Uterus (tissue), 4 donors: Measurements from ENCODE around the gene C6orf15. TPM values are rescaled to one million over a fixed set of nuclear protein-coding genes. Genes with fewer than 3 reads are reported as not detected.

Experiments
- DNase-seq, 2 donors: peaks; one replicate each; pipeline ENCODE4 v3.0.0-alpha.2; 2019 to 2020
- H3K27ac ChIP-seq, 2 donors: fragments of 200-600 bp; sonication (generic); 1 replicate in 1 of 2; 2 replicates in 1 of 2; pipeline ENCODE4 v1.5.1; 2016 to 2018
- H3K27me3 ChIP-seq, 2 donors: fragments of 200-600 bp; sonication (generic); one replicate each; pipeline ENCODE4 v1.5.1; 2018 to 2019; ENCODE audit warnings: control low read depth in 1 of 2
- H3K36me3 ChIP-seq, 2 donors: fragments of 200-600 bp; sonication (generic); one replicate each; pipeline ENCODE4 v1.5.1; 2019; ENCODE audit warnings: control low read depth in 1 of 2
- H3K4me1 ChIP-seq, 2 donors: fragments of 200-600 bp; sonication (generic); one replicate each; pipeline ENCODE4 v1.5.1; 2018 to 2019; ENCODE audit warnings: control low read depth in 1 of 2
- H3K4me3 ChIP-seq, 2 donors: fragments of 200-600 bp; sonication (generic); 1 replicate in 1 of 2; 2 replicates in 1 of 2; pipeline ENCODE4 v1.5.1; 2018 to 2019; ENCODE audit warnings: mild to moderate bottlenecking in 1 of 2
- H3K9me3 ChIP-seq, 2 donors: fragments of 200-600 bp; sonication (generic); one replicate each; pipeline ENCODE4 v1.5.1; 2019; ENCODE audit warnings: control low read depth in 1 of 2
- POLR2A ChIP-seq, 2 donors: fragments of 450-650 bp; IDR thresholded peaks; one replicate each; pipeline ENCODE4 v1.6.1; 2016; ENCODE audit warnings: antibody characterized with exemption in 2 of 2, mild to moderate bottlenecking in 1 of 2, moderate library complexity in 1 of 2
- intact Hi-C: fragments of 100-400 bp; cut with DNase I; formaldehyde crosslinking; loops from one replicate; pipeline ENCODE4 v1.15.1; 2023; ENCODE audit warnings: low total_unique reads
- total RNA-seq, 4 donors: library from RNA; depleted of rRNA in 3 of 4; stranded (reverse); fragments of >200 nt in 3 of 4; gene quantifications; one replicate each; pipeline versions ENCODE4 v1.1.0 to v1.2.4, GENCODE V29; 2014 to 2023
- TF ChIP-seq, protein P1 (sequence below), 4 experiments: fragments of 200-600 bp in 2 of 4; fragments of 450-650 bp in 2 of 4; sonication (generic) in 2 of 4; IDR thresholded peaks; one replicate each; pipeline ENCODE4 v1.5.1; 2016 to 2019; ENCODE audit warnings: antibody characterized with exemption in 4 of 4, mild to moderate bottlenecking in 2 of 4, moderate library complexity in 1 of 4
- donor health status: DM: yes; HTN: yes; CAD: no.

Gene C6orf15
- total RNA-seq, 4 donors from 2014 or later, result 0.35 TPM; not detected in 3

DNA sequence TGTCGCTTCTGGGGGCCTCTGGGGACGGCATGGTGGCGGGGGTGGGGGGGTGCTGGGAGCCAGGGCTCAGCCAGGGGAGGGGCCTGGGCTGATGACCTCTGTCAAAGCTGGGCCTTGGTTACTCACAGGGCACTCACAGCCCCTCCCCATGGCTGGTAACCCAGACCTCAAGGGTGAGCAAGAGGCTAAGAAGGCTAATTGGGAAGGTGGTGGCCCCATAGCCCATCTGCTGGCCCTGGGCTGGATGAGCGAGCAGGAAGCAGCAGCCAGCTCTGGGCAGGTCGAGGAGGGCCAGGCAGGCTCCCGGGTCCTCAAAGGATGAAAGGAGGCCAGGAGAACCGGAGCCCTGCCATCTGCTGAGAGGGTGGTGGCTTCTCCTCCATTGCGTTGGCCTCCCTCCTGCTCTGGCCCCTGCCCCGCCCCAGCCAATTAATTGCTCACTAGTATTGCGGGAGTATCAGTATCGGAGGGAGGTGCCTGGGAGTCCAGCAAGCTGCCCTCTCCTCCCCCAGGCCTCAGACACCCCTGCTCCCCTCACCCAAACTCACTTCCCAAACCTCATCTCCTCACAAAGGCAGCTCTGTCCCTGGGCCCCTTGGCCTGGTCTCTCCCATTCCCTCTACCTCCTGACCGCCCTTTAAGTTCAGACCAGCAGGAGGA lies 8.9 kb upstream of the C6orf15 start:
- no peaks in the 10 kb centered on the region for H3K9me3 ChIP-seq
- no peak overlapping the region for H3K4me3 ChIP-seq
- no peaks in the 10 kb centered on the region for H3K27me3 ChIP-seq
- intact Hi-C loops, result no loop called here
- no peaks in the 10 kb centered on the region for H3K4me1 ChIP-seq
- H3K27ac ChIP-seq, result peak overlapping the region in 1 of 2 donors; percentile 34
- no peak for DNase-seq
- no peaks in the 10 kb centered on the region for H3K36me3 ChIP-seq
- TF ChIP-seq, protein P1, sequence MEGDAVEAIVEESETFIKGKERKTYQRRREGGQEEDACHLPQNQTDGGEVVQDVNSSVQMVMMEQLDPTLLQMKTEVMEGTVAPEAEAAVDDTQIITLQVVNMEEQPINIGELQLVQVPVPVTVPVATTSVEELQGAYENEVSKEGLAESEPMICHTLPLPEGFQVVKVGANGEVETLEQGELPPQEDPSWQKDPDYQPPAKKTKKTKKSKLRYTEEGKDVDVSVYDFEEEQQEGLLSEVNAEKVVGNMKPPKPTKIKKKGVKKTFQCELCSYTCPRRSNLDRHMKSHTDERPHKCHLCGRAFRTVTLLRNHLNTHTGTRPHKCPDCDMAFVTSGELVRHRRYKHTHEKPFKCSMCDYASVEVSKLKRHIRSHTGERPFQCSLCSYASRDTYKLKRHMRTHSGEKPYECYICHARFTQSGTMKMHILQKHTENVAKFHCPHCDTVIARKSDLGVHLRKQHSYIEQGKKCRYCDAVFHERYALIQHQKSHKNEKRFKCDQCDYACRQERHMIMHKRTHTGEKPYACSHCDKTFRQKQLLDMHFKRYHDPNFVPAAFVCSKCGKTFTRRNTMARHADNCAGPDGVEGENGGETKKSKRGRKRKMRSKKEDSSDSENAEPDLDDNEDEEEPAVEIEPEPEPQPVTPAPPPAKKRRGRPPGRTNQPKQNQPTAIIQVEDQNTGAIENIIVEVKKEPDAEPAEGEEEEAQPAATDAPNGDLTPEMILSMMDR (IDR thresholded peaks at IDR 0.05), result no peak
- TF ChIP-seq POLR2A (IDR thresholded peaks at IDR 0.05), result no peak

DNA sequence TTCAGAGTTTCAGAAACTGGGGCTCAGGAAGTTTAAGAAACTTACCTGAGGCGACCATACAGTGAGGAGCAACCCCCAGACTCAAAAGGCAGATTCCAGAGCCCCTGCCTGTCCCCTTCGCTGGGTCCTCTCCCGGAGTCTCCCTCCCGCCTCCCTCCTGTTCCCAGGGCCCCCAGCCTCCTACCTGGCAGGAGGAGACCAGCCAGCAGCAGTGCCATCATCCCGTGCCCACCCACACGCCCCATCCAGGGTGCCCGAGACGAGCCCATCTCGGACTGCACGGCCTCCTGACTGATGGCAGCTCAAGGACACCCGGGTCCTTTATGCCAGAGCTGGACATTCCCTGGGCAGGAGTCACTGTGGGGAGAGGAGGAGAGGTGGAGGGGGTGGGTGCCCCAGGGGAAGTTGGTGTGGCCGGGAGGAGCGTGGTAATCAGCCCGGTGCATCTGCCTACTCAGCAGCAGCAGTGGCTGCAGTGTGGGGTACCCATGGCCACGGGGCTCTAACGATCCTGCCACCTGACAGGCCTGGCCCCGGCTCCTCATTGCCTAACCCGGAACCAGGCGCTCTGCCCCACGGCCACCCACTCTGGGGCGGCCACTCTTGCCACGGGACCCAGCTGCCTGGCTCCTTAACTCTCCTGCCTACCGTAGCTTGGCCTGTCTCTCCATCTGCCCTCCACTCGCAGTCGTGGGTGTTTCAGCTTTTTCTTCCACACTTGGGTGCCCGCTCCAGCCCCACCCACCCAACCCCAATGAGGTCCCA lies 8.0 kb upstream of the C6orf15 start, which contains the start of gene CDSN:
CDSN (minus strand) TSS at position 296 of the 765 bp plus-strand sequence; CDS start at position 269, 27 bp downstream.
- Histone ChIP-seq H3K9me3 (no peaks in the 10 kb centered on the region), H3K27ac (no peak within 1 kb of the TSS), H3K36me3 (no peaks in the 10 kb centered on the region), H3K4me3 (no peak within 1 kb of the TSS), H3K27me3 (no peaks in the 10 kb centered on the region), H3K4me1 (no peaks in the 10 kb centered on the region)
- TF ChIP-seq POLR2A (IDR thresholded peaks at IDR 0.05), result no peak
- TF ChIP-seq, protein P1 (IDR thresholded peaks at IDR 0.05), result no peak
- intact Hi-C loops, result no loop called here
- DNase-seq, result no peak

DNA sequence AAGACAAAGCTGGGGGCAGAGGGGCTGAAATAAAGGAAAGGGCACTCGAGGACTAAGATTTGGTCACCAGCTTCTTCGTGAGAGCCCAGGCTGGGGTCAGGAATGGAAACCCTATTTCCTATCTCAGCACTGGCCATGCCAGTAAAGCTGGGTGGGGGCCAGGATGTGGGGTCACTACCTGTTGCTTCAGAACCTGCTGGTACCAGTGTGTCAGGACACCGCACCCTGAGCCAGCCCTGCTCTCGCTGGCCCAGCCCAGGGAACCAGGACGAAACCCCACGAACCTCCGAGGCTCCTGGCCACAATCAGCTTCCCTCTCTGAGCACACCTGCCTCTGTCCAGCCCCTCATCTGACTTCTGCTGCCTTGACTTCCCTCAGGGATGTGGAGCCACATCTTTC lies 5.8 kb upstream of the C6orf15 start:
- no peaks in the 10 kb centered on the region for H3K36me3 ChIP-seq
- TF ChIP-seq, protein P1 (IDR thresholded peaks at IDR 0.05), result no peak
- no peak for TF ChIP-seq POLR2A (IDR thresholded peaks at IDR 0.05)
- no peak overlapping the region for H3K4me3 ChIP-seq
- intact Hi-C loops, result no loop called here
- no peak overlapping the region for H3K27ac ChIP-seq
- no peak for DNase-seq
- H3K27me3 ChIP-seq, result no peaks in the 10 kb centered on the region
- no peaks in the 10 kb centered on the region for H3K9me3 ChIP-seq
- H3K4me1 ChIP-seq, result peaks cover 0 to 8% of the 10 kb centered on the region in 2 donors

DNA sequence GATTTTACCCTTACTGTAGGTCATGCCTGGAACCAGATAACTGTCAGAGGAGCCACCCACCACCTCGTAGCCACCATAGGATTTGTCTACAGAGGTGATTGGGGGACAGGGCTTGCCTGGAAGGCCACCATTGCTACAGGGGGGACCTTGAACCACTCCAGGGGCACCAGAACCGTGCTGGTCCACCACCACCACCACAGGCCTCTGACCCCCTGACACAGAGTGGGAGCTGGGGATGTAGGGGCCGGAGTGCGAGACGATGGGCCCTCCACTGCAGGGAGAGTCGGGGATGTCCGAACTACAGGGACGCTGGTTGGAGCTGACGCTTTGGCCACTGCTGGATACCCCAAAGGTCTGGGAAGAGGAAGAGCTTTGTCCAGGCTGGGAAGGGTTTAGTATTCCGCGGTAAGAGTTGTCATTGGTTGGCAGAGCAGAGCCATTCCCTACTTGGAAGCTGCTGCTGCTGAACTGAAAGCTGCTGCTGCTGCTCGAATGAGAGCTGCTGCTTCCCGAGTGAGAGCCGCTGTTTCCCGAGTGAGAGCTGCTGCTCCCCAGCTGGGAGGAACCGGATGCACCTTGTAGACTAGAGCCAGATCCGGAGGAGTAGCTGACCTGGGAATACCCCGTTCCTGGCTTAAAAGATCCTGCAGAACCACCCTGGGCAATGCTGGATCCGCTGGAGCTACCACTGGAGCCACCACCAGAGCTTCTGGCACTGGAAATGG lies 4.4 kb upstream of the C6orf15 start:
- DNase-seq, result peak; percentile 49 to 64
- intact Hi-C loops, result no loop called here
- peak overlapping the region; percentile 64 to 91 for H3K27ac ChIP-seq
- no peaks in the 10 kb centered on the region for H3K27me3 ChIP-seq
- peaks cover 0 to 8% of the 10 kb centered on the region in 2 donors for H3K4me1 ChIP-seq
- no peaks in the 10 kb centered on the region for H3K36me3 ChIP-seq
- peak overlapping the region in 1 of 2 donors; percentile 22 for H3K4me3 ChIP-seq
- TF ChIP-seq POLR2A (IDR thresholded peaks at IDR 0.05), result no peak
- TF ChIP-seq, protein P1 (IDR thresholded peaks at IDR 0.05), result no peak
- H3K9me3 ChIP-seq, result no peaks in the 10 kb centered on the region
